Measurements from ENCODE around the gene TANK.

TANK gene

GRCh38 chr2:161133366-161133765 lies 26.9 kb upstream of the TANK start:
- DNase-seq (ENCODE audit: low read depth) = no peak

GRCh38 chr2:161134547-161135518 lies 25.4 kb upstream of the TANK start:
- DNase-seq (ENCODE audit: low read depth) = no peak

GRCh38 chr2:161135951-161136593 lies 24.2 kb upstream of the TANK start:
- no peak for DNase-seq (ENCODE audit: low read depth)

GRCh38 chr2:161136696-161137324 lies 23.4 kb upstream of the TANK start:
- DNase-seq (ENCODE audit: low read depth) = no peak

GRCh38 chr2:161138429-161138828 lies 21.8 kb upstream of the TANK start:
- no peak for DNase-seq (ENCODE audit: low read depth)

GRCh38 chr2:161139098-161139987 lies 20.9 kb upstream of the TANK start:
- peak; percentile 59 for DNase-seq (ENCODE audit: low read depth)

- DNase-seq (ENCODE audit: low read depth) = no peak
Measured at GRCh38 chr2:161141033-161141432, 19.2 kb upstream of the TANK start.

GRCh38 chr2:161146209-161146775 lies 13.9 kb upstream of the TANK start:
- DNase-seq (ENCODE audit: low read depth) = no peak

- no peak for DNase-seq (ENCODE audit: low read depth)
Measured at GRCh38 chr2:161146996-161147395, 13.2 kb upstream of the TANK start.

GRCh38 chr2:161147856-161148255 lies 12.4 kb upstream of the TANK start:
- DNase-seq (ENCODE audit: low read depth) = no peak

GRCh38 chr2:161150704-161151103 lies 9.5 kb upstream of the TANK start:
- no peak for DNase-seq (ENCODE audit: low read depth)

GRCh38 chr2:161152302-161152701 lies 7.9 kb upstream of the TANK start:
- DNase-seq (ENCODE audit: low read depth) = no peak

GRCh38 chr2:161158882-161159281 lies 1.3 kb upstream of the TANK start:
- DNase-seq (ENCODE audit: low read depth) = no peak

GRCh38 chr2:161159456-161160225 lies 587 bp upstream of the TANK start:
- DNase-seq (ENCODE audit: low read depth) = no peak

- DNase-seq (ENCODE audit: low read depth) = no peak
Measured at GRCh38 chr2:161161074-161161706, 962 bp downstream of the TANK start.

GRCh38 chr2:161163440-161163839 lies 3.2 kb downstream of the TANK start:
- no peak for DNase-seq (ENCODE audit: low read depth)

GRCh38 chr2:161164161-161164560 lies 3.9 kb downstream of the TANK start:
- DNase-seq (ENCODE audit: low read depth) = no peak

- DNase-seq (ENCODE audit: low read depth) = no peak
Measured at GRCh38 chr2:161165266-161165665, 5.0 kb downstream of the TANK start.

GRCh38 chr2:161165811-161166210 lies 5.6 kb downstream of the TANK start:
- no peak for DNase-seq (ENCODE audit: low read depth)
